GM12878 (cell line): Measurements from ENCODE around the gene ALOXE3. TPM values are rescaled to one million over a fixed set of nuclear protein-coding genes. Genes with fewer than 3 reads are reported as not detected.

Source experiments
- BHLHE40 ChIP-seq, 2 experiments: fragments of 450-650 bp in 1 of 2; IDR thresholded peaks; 2 replicates each; pipeline ENCODE4 v1.6.1; 2011 to 2017; ENCODE audit warnings: low read depth in 2 of 2, borderline replicate concordance in 1 of 2, improper control_type of control experiment in 1 of 2, low read length in 1 of 2, mild to moderate bottlenecking in 1 of 2
- NR2C2 ChIP-seq: IDR thresholded peaks from 2 replicates; pipeline ENCODE4 v1.6.1; 2011; ENCODE audit warnings: borderline replicate concordance, low read depth; ENCODE audit not compliant: control insufficient read depth, insufficient read length
- RAD21 ChIP-seq: IDR thresholded peaks from 2 replicates; pipeline ENCODE4 v1.6.1; 2011; ENCODE audit warnings: mild to moderate bottlenecking, low read depth, low read length, moderate library complexity; ENCODE audit not compliant: insufficient read depth
- SMARCA5 ChIP-seq: fragments of 450-650 bp; IDR thresholded peaks from 2 replicates; pipeline ENCODE4 v1.6.1; 2017; ENCODE audit warnings: mild to moderate bottlenecking
- polyA plus RNA-seq, 11 experiments: library from polyadenylated mRNA; depleted of rRNA in 4 of 11; unstranded in 6 of 11; stranded (reverse) in 5 of 11; fragments of >200 nt; fragmentation: Nextera tagmentation in 4 of 11; fragmentation: Illumina TruSeq in 1 of 11; extraction: Ambion mirVana in 4 of 11; extraction: Trizol in 1 of 11; gene quantifications; 1 replicate in 1 of 11; 2 replicates in 10 of 11; pipeline versions ENCODE4 v1.2.1 to v1.2.3, GENCODE V29; 2011 to 2016; ENCODE audit warnings: inconsistent platforms in 2 of 11, missing spikeins in 2 of 11, low read depth in 1 of 11
- total RNA-seq, 4 experiments: library from RNA; depleted of rRNA in 3 of 4; stranded (reverse); fragments of >200 nt in 3 of 4; fragmentation: Illumina TruSeq in 1 of 4; extraction: Trizol in 1 of 4; gene quantifications; 2 replicates each; pipeline versions ENCODE4 v1.2.1 to v1.2.3, GENCODE V29; 2013 to 2021
- TF ChIP-seq, protein P1 (sequence below), 3 experiments: IDR thresholded peaks in 2 of 3; conservative IDR thresholded peaks in 1 of 3; 2 replicates each; pipeline ENCODE4 v1.5.1; 2011; ENCODE audit warnings: low read depth in 3 of 3, low read length in 3 of 3, mild to moderate bottlenecking in 3 of 3, control low read depth in 2 of 3, moderate library complexity in 2 of 3, inconsistent platforms in 1 of 3, mixed read lengths in 1 of 3; ENCODE audit not compliant: control insufficient read depth in 2 of 3, insufficient read depth in 1 of 3; ENCODE audit errors: extremely low read depth in 1 of 3
- TF ChIP-seq, protein P2 (sequence below): IDR thresholded peaks from 2 replicates; pipeline ENCODE4 v1.6.1; 2011; ENCODE audit warnings: borderline replicate concordance, low read depth, mild to moderate bottlenecking, moderate library complexity, mixed read lengths, low read length; ENCODE audit not compliant: insufficient read depth; ENCODE audit errors: extremely low read length

The ALOXE3 gene
- total and polyA plus RNA-seq, 10 of the 15 experiments (the other 5 are each of a cell fraction or from before 2014, with no cell fraction given) = 0.04 TPM; not detected in 9

DNA sequence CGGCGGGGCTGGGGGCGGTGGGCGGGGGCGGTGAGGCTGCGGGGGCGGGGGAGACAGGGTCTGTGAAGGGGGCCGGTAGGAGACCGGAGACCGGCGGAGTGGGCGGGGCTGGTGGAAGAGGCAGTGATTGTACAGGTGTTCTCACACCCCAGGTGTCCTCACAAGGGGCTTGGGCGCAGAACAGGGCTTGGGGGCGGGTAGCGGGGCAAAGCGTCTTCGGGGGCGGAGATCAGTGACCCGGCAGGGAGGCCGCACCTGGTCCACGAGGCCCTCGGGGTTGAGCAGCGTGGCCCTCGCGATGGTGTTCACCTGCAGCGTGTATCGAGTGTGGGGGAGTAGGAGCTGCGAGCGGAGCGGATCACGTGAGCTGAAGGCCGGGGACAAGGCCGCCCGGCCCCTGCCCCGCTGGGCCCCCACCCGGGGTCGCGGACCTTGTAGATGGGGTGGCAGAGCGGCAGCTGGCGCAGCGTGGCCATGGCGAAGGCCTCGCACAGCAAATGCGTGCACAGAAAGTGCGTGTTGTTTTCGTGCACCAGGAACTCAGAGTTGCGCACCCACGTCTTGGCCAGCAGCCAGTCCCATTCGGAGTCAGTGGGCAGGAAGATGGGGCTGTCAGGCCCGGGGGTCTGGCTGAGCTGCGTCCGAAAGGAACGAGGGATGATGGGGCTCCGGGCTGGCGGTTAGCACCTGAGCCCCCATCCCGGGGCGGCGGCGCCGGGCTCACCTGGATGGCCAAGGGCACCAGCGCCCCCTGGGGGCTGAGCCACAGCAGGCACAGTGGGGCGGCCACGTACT, 8.5 kb downstream of the ALOXE3 start (continued):
- peak; percentile 62; the same call in 1 of the 2 replicates for TF ChIP-seq SMARCA5
- peak; percentile 66 for TF ChIP-seq RAD21
- TF ChIP-seq, protein P1, sequence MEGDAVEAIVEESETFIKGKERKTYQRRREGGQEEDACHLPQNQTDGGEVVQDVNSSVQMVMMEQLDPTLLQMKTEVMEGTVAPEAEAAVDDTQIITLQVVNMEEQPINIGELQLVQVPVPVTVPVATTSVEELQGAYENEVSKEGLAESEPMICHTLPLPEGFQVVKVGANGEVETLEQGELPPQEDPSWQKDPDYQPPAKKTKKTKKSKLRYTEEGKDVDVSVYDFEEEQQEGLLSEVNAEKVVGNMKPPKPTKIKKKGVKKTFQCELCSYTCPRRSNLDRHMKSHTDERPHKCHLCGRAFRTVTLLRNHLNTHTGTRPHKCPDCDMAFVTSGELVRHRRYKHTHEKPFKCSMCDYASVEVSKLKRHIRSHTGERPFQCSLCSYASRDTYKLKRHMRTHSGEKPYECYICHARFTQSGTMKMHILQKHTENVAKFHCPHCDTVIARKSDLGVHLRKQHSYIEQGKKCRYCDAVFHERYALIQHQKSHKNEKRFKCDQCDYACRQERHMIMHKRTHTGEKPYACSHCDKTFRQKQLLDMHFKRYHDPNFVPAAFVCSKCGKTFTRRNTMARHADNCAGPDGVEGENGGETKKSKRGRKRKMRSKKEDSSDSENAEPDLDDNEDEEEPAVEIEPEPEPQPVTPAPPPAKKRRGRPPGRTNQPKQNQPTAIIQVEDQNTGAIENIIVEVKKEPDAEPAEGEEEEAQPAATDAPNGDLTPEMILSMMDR (IDR thresholded peaks at IDR 0.05 in 2 of 3, conservative IDR thresholded peaks at IDR 0.05 in 1 of 3; ENCODE audit: control insufficient read depth in 2 of 3, extremely low read depth in 1 of 3, insufficient read depth in 1 of 3, low read depth in 3 of 3, low read length in 3 of 3) = peak; percentile 85 to 97 (median 94)
- no peak for TF ChIP-seq NR2C2
- peak in 1 of 2 experiments; percentile 80; a peak in 2 of 4 replicates for TF ChIP-seq BHLHE40 (IDR thresholded peaks at IDR 0.05; ENCODE audit: borderline replicate concordance in 1 of 2, low read depth in 2 of 2, low read length in 1 of 2)
- TF ChIP-seq, protein P2, sequence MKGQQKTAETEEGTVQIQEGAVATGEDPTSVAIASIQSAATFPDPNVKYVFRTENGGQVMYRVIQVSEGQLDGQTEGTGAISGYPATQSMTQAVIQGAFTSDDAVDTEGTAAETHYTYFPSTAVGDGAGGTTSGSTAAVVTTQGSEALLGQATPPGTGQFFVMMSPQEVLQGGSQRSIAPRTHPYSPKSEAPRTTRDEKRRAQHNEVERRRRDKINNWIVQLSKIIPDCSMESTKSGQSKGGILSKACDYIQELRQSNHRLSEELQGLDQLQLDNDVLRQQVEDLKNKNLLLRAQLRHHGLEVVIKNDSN = peak; percentile 63
